Adipose tissue (tissue), 3 donors: ENCODE data around the gene AVPR1B. TPM values are rescaled to one million over a fixed set of nuclear protein-coding genes. Genes with fewer than 3 reads are reported as not detected.
"Not testable (repeated sequence)": the region's sequence is repeated elsewhere in the genome, so short reads cannot be mapped to it uniquely, and the experiment has no call there.

Experiments
- H3K27ac ChIP-seq: one replicate; pipeline ENCODE4 v1.5.1; 2013; ENCODE audit warnings: low read depth, low read length
- WGBS, 3 donors: extraction: QIAGEN DNeasy Blood & Tissue Kit; methylation state at CpG; one replicate each; pipeline ENCODE4 v1.1.7; 2013; 5-methylcytosine and 5-hydroxymethylcytosine counted together
- polyA plus RNA-seq, 3 donors: library from polyadenylated mRNA; stranded (reverse); fragments of 200-250 nt; gene quantifications; one replicate each; pipeline ENCODE4 v1.2.3, GENCODE V29; 2013
- donor health status: healthy with polysubstance abuse.
- donor health status: Bipolar disorder and iron deficiency.
- donor health status: healthy.

Gene AVPR1B
- polyA plus RNA-seq, 3 donors = 0.14 TPM; not detected in 2

DNA sequence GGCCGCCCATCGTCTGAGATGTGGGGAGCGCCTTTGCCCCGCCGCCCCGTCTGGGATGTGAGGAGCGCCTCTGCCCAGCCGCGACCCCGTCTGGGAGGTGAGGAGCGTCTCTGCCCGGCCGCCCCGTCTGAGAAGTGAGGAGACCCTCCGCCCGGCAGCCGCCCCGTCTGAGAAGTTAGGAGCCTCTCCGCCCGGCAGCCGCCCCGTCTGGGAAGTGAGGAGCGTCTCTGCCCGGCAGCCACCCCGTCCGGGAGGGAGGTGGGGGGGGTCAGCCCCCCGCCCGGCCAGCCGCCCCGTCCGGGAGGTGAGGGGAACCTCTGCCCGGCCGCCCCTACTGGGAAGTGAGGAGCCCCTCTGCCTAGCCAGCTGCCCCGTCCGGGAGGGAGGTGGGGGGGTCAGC is 53.2 kb downstream of the AVPR1B start:
- not testable (repeated sequence) for H3K27ac ChIP-seq
- 87 to 93% (median 92%) methylated on average over 3 to 29 of the region's 35 CpGs for WGBS, 3 donors

DNA sequence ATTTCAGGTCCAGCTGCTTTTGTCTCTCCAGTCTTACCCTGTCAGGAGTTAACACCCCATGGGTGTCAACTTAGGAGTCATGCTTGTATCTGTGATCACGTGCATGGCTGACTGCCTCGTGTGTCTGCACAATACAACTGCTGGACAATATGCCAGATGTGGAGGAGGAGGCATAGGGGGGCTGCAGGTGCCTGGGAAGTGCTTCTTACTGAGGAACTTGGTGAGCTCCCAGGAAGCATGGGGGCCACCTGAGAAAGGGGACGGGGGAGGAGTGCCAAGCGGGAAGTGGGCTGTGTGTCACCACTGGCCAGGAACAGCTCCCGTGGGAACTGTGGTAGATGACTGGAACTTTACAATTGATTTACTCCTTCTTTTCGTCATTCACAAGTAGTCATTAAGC is 54.7 kb downstream of the AVPR1B start:
- 65 to 77% (median 74%) methylated on average over 6 of the region's 6 CpGs for WGBS, 3 donors
- no peak overlapping the region for H3K27ac ChIP-seq

DNA sequence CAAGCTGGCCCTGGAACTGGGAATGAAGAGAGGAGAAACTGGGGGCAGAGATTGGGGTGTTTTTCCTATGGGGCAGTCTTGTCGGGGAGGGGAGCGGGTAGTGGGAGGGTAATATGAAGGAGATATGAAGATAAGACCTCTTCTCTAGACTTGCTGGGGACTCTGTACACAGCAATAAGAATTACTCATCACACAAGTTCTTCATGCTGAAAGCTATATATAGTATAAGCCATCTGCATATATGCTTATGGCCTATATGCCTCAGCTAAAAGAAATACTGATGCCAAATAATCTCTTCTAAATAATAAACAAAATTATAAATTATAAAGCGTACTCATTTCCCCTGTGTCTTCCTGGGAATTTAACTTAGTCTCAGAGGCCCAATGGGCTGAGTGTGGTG is 56.3 kb downstream of the AVPR1B start:
- 93 to 99% (median 93%) methylated on average over 3 of the region's 3 CpGs for WGBS, 3 donors
- H3K27ac ChIP-seq = no peak overlapping the region

Other genes with a start within 250 kb of the AVPR1B start
- gene SLC26A9, start 173.9 kb downstream of the AVPR1B start, polyA plus RNA-seq = 1 to 10 TPM in 1 of 3 donors, under 1 TPM in 2; 0.11 to 1.9 (median 0.43) TPM
- gene RAB7B, start 114.0 kb downstream of the AVPR1B start, polyA plus RNA-seq = 1 to 10 TPM in 2 of 3 donors, under 1 TPM in 1; 0.54 to 6.4 (median 5.5) TPM
- gene CTSE, start 93.5 kb downstream of the AVPR1B start, polyA plus RNA-seq = 10 to 100 TPM in 1 of 3 donors, 1 to 10 TPM in 1, under 1 TPM in 1; 0.54 to 33.9 (median 9.2) TPM
- 1 to 10 TPM in 1 of 3 donors, under 1 TPM in 2; 0.74 to 1.5 (median 0.79) TPM for gene RHEX, start 64.2 kb downstream of the AVPR1B start, polyA plus RNA-seq
- gene FAM72A, start 85.5 kb upstream of the AVPR1B start, polyA plus RNA-seq = 1 to 10 TPM in 2 of 3 donors, under 1 TPM in 1; 0.54 to 5.3 (median 2.3) TPM
- 10 to 100 TPM in 2 of 3 donors, 1 to 10 TPM in 1; 5.6 to 25.4 (median 16.3) TPM for gene SRGAP2, start 86.2 kb upstream of the AVPR1B start, polyA plus RNA-seq